Measurements from ENCODE around the gene POGZ. TPM values are rescaled to one million over a fixed set of nuclear protein-coding genes. Genes with fewer than 3 reads are reported as not detected.

The POGZ gene
- total RNA-seq, 1 donor from 2014 or later = 132 TPM

DNA sequence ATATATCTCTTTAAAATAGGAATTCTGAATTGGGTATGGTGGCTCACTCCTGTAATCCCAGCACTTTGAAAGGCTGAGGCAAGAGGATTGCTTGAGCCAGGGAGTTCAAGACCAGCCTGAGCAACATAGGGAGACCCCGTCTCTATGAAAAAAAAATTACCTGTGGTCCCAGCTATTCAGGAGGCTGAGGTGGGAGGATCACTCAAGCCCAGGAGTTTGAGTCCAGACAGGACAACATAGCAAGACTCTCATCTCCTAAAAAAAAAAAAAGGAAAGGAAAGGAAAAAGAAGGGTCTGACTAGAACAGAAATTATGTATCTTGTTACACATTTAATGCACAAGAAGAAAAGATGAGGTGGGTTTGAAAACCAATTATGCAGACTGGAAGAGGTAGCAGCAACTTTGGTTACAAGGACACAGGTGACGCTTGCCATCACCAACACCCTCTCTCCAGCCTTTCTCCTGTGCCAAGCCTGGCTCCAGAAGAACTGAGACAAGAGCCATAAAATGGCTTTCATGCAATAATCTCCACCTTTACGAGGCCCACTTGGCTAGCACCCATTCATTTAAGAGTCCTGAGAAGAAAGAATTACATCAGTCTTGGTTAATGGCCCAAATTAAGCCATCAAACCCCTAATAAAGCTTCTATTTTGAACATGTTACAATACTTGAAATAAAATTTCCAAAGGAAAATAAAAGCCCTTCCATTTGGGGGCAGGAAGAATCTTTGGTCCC is 82.0 kb downstream of the POGZ start:
- H3K9me3 Mint-ChIP-seq (ENCODE audit: unreplicated experiment) = no peaks in the 10 kb centered on the region
- no peaks in the 10 kb centered on the region for H3K36me3 Mint-ChIP-seq (ENCODE audit: low read depth, unreplicated experiment)
- DNase-seq (ENCODE audit: low spot score) = no peak
- peaks cover 9% of the 10 kb centered on the region for H3K4me1 Mint-ChIP-seq (ENCODE audit: unreplicated experiment)
- H3K27ac Mint-ChIP-seq (ENCODE audit: unreplicated experiment) = no peak overlapping the region
- no peak for TF ChIP-seq CTCF (IDR thresholded peaks at IDR 0.05; ENCODE audit: unreplicated experiment)
- peaks cover 4% of the 10 kb centered on the region for H3K27me3 Mint-ChIP-seq (ENCODE audit: unreplicated experiment)
- H3K4me3 Mint-ChIP-seq (ENCODE audit: unreplicated experiment) = no peak overlapping the region

GRCh38 chr1:151373196-151373595 is 86.1 kb downstream of the POGZ start:
- no peak for DNase-seq (ENCODE audit: low spot score)
- no peak overlapping the region for H3K4me3 Mint-ChIP-seq (ENCODE audit: unreplicated experiment)
- H3K4me1 Mint-ChIP-seq (ENCODE audit: unreplicated experiment) = peaks cover 14% of the 10 kb centered on the region
- peaks cover 6% of the 10 kb centered on the region for H3K27me3 Mint-ChIP-seq (ENCODE audit: unreplicated experiment)
- H3K36me3 Mint-ChIP-seq (ENCODE audit: low read depth, unreplicated experiment) = no peaks in the 10 kb centered on the region
- no peaks in the 10 kb centered on the region for H3K9me3 Mint-ChIP-seq (ENCODE audit: unreplicated experiment)
- no peak for TF ChIP-seq CTCF (IDR thresholded peaks at IDR 0.05; ENCODE audit: unreplicated experiment)
- no peak overlapping the region for H3K27ac Mint-ChIP-seq (ENCODE audit: unreplicated experiment)

- H3K27ac Mint-ChIP-seq (ENCODE audit: unreplicated experiment) = peak within 1 kb of the TSS; percentile 38
- H3K9me3 Mint-ChIP-seq (ENCODE audit: unreplicated experiment) = no peaks in the 10 kb centered on the region
- no peaks in the 10 kb centered on the region for H3K36me3 Mint-ChIP-seq (ENCODE audit: low read depth, unreplicated experiment)
- peak; percentile 37 for DNase-seq (ENCODE audit: low spot score)
- H3K4me3 Mint-ChIP-seq (ENCODE audit: unreplicated experiment) = peak within 1 kb of the TSS; percentile 59
- peaks cover 8% of the 10 kb centered on the region for H3K27me3 Mint-ChIP-seq (ENCODE audit: unreplicated experiment)
- H3K4me1 Mint-ChIP-seq (ENCODE audit: unreplicated experiment) = peaks cover 14% of the 10 kb centered on the region
- TF ChIP-seq CTCF (IDR thresholded peaks at IDR 0.05; ENCODE audit: unreplicated experiment) = no peak
These were observed 87.0 kb downstream of the POGZ start, which contains the start of gene SELENBP1 for GRCh38 chr1:151372058-151372934. SELENBP1 (minus strand) TSS chr1:151372705; CDS start chr1:151372641, 64 bp downstream.

DNA sequence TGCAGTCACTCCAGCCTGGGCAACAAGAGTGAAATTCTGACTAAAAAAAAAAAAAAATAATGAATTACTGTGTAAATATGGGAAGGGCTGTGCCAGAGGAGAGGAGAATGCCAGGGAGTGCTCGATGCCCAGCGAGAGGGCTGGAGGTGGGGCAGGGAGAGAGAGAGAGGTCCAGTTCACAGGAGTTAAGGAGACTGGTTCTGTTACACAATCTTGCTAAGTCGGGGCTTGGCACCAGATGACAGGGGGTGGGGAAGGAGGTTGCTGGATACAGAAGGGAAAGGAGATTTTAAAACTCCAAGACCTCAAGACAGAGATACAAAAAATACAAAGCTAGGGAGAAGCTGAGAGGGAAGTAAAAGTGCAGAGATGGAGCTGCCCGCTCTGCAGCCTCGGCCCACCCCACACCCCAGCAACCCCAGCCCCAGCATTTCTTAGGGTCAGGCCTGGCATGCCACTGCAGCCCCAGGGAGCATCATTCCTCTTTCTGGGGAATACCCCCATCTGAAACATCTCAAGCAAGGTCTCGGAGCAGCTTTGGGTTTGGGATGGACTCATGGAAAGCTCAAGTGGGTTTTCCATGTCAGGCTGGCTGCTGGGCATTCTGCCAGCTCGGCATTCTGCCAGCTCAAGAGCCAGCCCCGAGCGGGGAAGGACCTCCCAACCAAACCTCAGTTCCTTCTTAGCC is 87.8 kb downstream of the POGZ start:
- H3K4me3 Mint-ChIP-seq (ENCODE audit: unreplicated experiment) = no peak overlapping the region
- DNase-seq (ENCODE audit: low spot score) = no peak
- no peaks in the 10 kb centered on the region for H3K36me3 Mint-ChIP-seq (ENCODE audit: low read depth, unreplicated experiment)
- H3K27me3 Mint-ChIP-seq (ENCODE audit: unreplicated experiment) = peaks cover 8% of the 10 kb centered on the region
- no peak overlapping the region for H3K27ac Mint-ChIP-seq (ENCODE audit: unreplicated experiment)
- no peak for TF ChIP-seq CTCF (IDR thresholded peaks at IDR 0.05; ENCODE audit: unreplicated experiment)
- H3K9me3 Mint-ChIP-seq (ENCODE audit: unreplicated experiment) = no peaks in the 10 kb centered on the region
- H3K4me1 Mint-ChIP-seq (ENCODE audit: unreplicated experiment) = peaks cover 14% of the 10 kb centered on the region
